GM06990 (cell line): ENCODE results near the gene MPPED1.

Experiments used
- DNase-seq: peaks from one replicate; pipeline ENCODE4 v3.0.0-alpha.2; 2011; ENCODE audit not compliant: insufficient read length; ENCODE audit errors: extremely low read depth
- H3K27me3 ChIP-seq: replicated peaks from 2 replicates; pipeline ENCODE4 v1.6.0; 2011; ENCODE audit warnings: low read length; ENCODE audit not compliant: control insufficient read depth, insufficient read depth
- H3K36me3 ChIP-seq: 2 replicates; pipeline ENCODE4 v1.5.1; 2011; ENCODE audit warnings: low read length; ENCODE audit not compliant: control insufficient read depth, insufficient read depth
- H3K4me3 ChIP-seq: replicated peaks from 2 replicates; pipeline ENCODE4 v1.5.1; 2011; ENCODE audit warnings: low read depth, mild to moderate bottlenecking, control low read depth, low read length
- TF ChIP-seq, protein P1 (sequence below): IDR thresholded peaks from 2 replicates; pipeline ENCODE4 v1.5.1; 2011; ENCODE audit warnings: low read length, control low read depth, mild to moderate bottlenecking, inconsistent platforms; ENCODE audit not compliant: insufficient read depth, poor library complexity, severe bottlenecking

Gene MPPED1

GRCh38 chr22:43528601-43529360 is 117.0 kb downstream of the MPPED1 start:
- no peak for DNase-seq
- H3K36me3 ChIP-seq = no peaks in the 10 kb centered on the region
- TF ChIP-seq, protein P1, sequence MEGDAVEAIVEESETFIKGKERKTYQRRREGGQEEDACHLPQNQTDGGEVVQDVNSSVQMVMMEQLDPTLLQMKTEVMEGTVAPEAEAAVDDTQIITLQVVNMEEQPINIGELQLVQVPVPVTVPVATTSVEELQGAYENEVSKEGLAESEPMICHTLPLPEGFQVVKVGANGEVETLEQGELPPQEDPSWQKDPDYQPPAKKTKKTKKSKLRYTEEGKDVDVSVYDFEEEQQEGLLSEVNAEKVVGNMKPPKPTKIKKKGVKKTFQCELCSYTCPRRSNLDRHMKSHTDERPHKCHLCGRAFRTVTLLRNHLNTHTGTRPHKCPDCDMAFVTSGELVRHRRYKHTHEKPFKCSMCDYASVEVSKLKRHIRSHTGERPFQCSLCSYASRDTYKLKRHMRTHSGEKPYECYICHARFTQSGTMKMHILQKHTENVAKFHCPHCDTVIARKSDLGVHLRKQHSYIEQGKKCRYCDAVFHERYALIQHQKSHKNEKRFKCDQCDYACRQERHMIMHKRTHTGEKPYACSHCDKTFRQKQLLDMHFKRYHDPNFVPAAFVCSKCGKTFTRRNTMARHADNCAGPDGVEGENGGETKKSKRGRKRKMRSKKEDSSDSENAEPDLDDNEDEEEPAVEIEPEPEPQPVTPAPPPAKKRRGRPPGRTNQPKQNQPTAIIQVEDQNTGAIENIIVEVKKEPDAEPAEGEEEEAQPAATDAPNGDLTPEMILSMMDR = no peak
- no peak overlapping the region for H3K4me3 ChIP-seq
- H3K27me3 ChIP-seq = no peaks in the 10 kb centered on the region; the same call in 1 of the 2 replicates

- Histone ChIP-seq H3K27me3 (no peaks in the 10 kb centered on the region; the same call in 1 of the 2 replicates), H3K4me3 (no peak overlapping the region), H3K36me3 (no peaks in the 10 kb centered on the region)
- TF ChIP-seq, protein P1 = no peak
- no peak for DNase-seq
Observed at GRCh38 chr22:43529461-43529860, 117.6 kb downstream of the MPPED1 start.

GRCh38 chr22:43529934-43530333 is 118.1 kb downstream of the MPPED1 start:
- peaks cover under 1% of the 10 kb centered on the region for H3K27me3 ChIP-seq
- no peak for DNase-seq
- TF ChIP-seq, protein P1 = no peak
- no peaks in the 10 kb centered on the region for H3K36me3 ChIP-seq
- no peak overlapping the region for H3K4me3 ChIP-seq

GRCh38 chr22:43530349-43531201 is 118.8 kb downstream of the MPPED1 start:
- no peak overlapping the region for H3K4me3 ChIP-seq
- H3K27me3 ChIP-seq = peaks cover 2% of the 10 kb centered on the region
- DNase-seq = no peak
- TF ChIP-seq, protein P1 = no peak
- H3K36me3 ChIP-seq = no peaks in the 10 kb centered on the region

DNA sequence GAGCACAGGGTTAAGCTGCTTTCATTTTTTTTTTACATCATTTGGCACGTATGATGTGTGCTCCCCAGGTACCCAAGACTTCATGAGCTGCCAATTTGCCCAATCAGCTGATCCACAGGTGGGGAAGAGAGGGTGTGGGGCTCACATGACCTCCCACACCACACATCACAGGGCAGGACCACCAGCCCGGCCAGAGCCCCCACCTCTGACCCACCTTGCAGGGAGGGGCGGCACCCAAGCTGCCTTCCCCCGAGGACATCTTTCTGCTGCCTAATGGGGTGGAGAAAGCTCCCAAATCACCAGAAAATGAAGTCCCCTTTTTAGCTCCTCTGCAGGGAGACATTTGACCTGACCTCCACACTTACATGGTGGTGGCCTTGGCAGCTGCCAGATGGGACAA is 119.8 kb downstream of the MPPED1 start:
- TF ChIP-seq, protein P1 = no peak
- no peak overlapping the region for H3K4me3 ChIP-seq

More for the DNA sequence above, 119.8 kb downstream of the MPPED1 start:
- Histone ChIP-seq H3K36me3 (no peaks in the 10 kb centered on the region), H3K27me3 (peaks cover 2% of the 10 kb centered on the region)
- DNase-seq = no peak
